GM12878 (cell line): Measurements from ENCODE around the gene MSI2. TPM values are rescaled to one million over a fixed set of nuclear protein-coding genes. Genes with fewer than 3 reads are reported as not detected.
A peak's percentile ranks its signal among the peaks of the same experiment; 100 is the strongest.

Experiments used
- ATAC-seq: fragments of 200-7000 bp; cut with Tn5 transposase; 3 replicates; pipeline ENCODE4 v1.9.1; 2020; ENCODE audit warnings: mild to moderate bottlenecking, moderate library complexity
- BruUV-seq: library from RNA; stranded (reverse); fragments of 400-500 nt; replicated peaks from 2 replicates; lab custom pipeline; 2021; lab: Mats Ljungman, UMichigan
- CTCF ChIA-PET: fragments of 300-600 bp; sonication (Branson Sonifier 250); formaldehyde crosslinking; extraction: SDS; loops from one replicate; lab custom pipeline; 2021; ENCODE audit warnings: inconsistent platforms; lab: Yijun Ruan, JAX
- POLR2A ChIA-PET: fragments of 350-600 bp; formaldehyde crosslinking; extraction: SDS; loops from one replicate; lab custom pipeline; 2021; ENCODE audit warnings: inconsistent platforms; lab: Charles Lee
- RAD21 ChIA-PET: fragments of 300-600 bp; sonication (Branson Sonifier 250); formaldehyde crosslinking; loops from one replicate; lab custom pipeline; 2023; ENCODE audit warnings: antibody characterized with exemption; ENCODE audit not compliant: unreplicated experiment; lab: Charles Lee
- SMC1A ChIA-PET: fragments of 300-600 bp; sonication (Branson Sonifier 250); formaldehyde crosslinking; loops from one replicate; lab custom pipeline; 2023; ENCODE audit not compliant: unreplicated experiment, uncharacterized antibody; lab: Charles Lee
- DNase-seq: peaks from one replicate; pipeline ENCODE4 v3.0.0-alpha.2; 2011; ENCODE audit warnings: low read depth, low spot score
- FAIRE-seq: peaks from 3 replicates; lab custom pipeline; 2011; peaks lifted over from hg19 to GRCh38; lab: Jason Lieb, UNC
- H2AFZ ChIP-seq: 2 replicates; pipeline ENCODE4 v1.6.0; 2011; ENCODE audit warnings: low read depth, low read length, control low read depth; ENCODE audit not compliant: control insufficient read depth
- H3K27ac ChIP-seq: 2 replicates; pipeline ENCODE4 v1.5.1; 2011; ENCODE audit warnings: control low read depth; ENCODE audit not compliant: control insufficient read depth, insufficient read depth
- H3K27me3 ChIP-seq, 2 experiments: replicated peaks in 1 of 2; 2 replicates each; pipeline versions ENCODE4 v1.6.0 to v1.6.1; 2011; ENCODE audit warnings: low read length in 1 of 2; ENCODE audit not compliant: control insufficient read depth in 2 of 2, insufficient read depth in 2 of 2
- H3K36me3 ChIP-seq, 2 experiments: 2 replicates each; pipeline ENCODE4 v1.5.1; 2011; ENCODE audit warnings: low read length in 1 of 2; ENCODE audit not compliant: control insufficient read depth in 2 of 2, insufficient read depth in 2 of 2
- H3K4me1 ChIP-seq: 2 replicates; pipeline ENCODE4 v1.6.1; 2011; ENCODE audit warnings: mild to moderate bottlenecking, low read length, moderate library complexity, mixed read lengths; ENCODE audit not compliant: control insufficient read depth, insufficient read depth
- H3K4me2 ChIP-seq: 2 replicates; pipeline ENCODE4 v1.6.0; 2011; ENCODE audit warnings: control low read depth; ENCODE audit not compliant: control insufficient read depth, insufficient read depth
- H3K4me3 ChIP-seq: fragments of 200-600 bp; sonication (generic); 2 replicates; pipeline ENCODE4 v1.5.1; 2016
- H3K79me2 ChIP-seq: 2 replicates; pipeline ENCODE4 v1.6.0; 2011; ENCODE audit warnings: low read length; ENCODE audit not compliant: control insufficient read depth, insufficient read depth
- H3K9ac ChIP-seq: 2 replicates; pipeline ENCODE4 v1.8.0; 2011; ENCODE audit warnings: low read length, control low read depth, mixed read lengths; ENCODE audit not compliant: control insufficient read depth, insufficient read depth
- H3K9me3 ChIP-seq: replicated peaks from 3 replicates; pipeline ENCODE4 v1.5.1; 2011; ENCODE audit warnings: mild to moderate bottlenecking, low read length; ENCODE audit not compliant: control insufficient read depth, insufficient read depth
- H4K20me1 ChIP-seq: 2 replicates; pipeline ENCODE4 v1.6.0; 2011; ENCODE audit not compliant: control insufficient read depth, insufficient read depth
- BACH1 ChIP-seq: fragments of 450-650 bp; IDR thresholded peaks from 2 replicates; pipeline ENCODE4 v1.6.1; 2017; ENCODE audit warnings: mild to moderate bottlenecking, borderline replicate concordance
- IKZF1 ChIP-seq: fragments of 450-650 bp; conservative IDR thresholded peaks from 2 replicates; pipeline ENCODE4 v1.6.1; 2017; ENCODE audit warnings: antibody characterized with exemption, mild to moderate bottlenecking
- MYC ChIP-seq: IDR thresholded peaks from 2 replicates; pipeline ENCODE4 v1.6.1; 2011; ENCODE audit warnings: mild to moderate bottlenecking, low read length, moderate library complexity, inconsistent platforms; ENCODE audit not compliant: insufficient read depth, insufficient replicate concordance, insufficient read length, severe bottlenecking
- STAT1 ChIP-seq: fragments of 450-650 bp; conservative IDR thresholded peaks from 2 replicates; pipeline ENCODE4 v1.6.1; 2014; ENCODE audit warnings: antibody characterized with exemption, mild to moderate bottlenecking
- YY1 ChIP-seq: IDR thresholded peaks from 2 replicates; pipeline ENCODE4 v1.6.1; 2011; ENCODE audit warnings: low read depth, mild to moderate bottlenecking, low read length
- ZNF24 ChIP-seq: fragments of 450-650 bp; IDR thresholded peaks from 2 replicates; pipeline ENCODE4 v1.6.1; 2017; ENCODE audit warnings: antibody characterized with exemption, mild to moderate bottlenecking
- WGBS: methylation state at CpG from one replicate; pipeline ENCODE4 v1.1.6; 2016; ENCODE audit warnings: low lambda C conversion rate; ENCODE audit not compliant: insufficient replicate concordance, insufficient coverage; ENCODE audit errors: missing lambda C conversion rate; 5-methylcytosine and 5-hydroxymethylcytosine counted together
- in situ Hi-C: fragments of 300-500 bp; cut with MboI; formaldehyde crosslinking; loops from 9 replicates; pipeline ENCODE4 v1.14.3; 2018; ENCODE audit warnings: mixed read lengths
- intact Hi-C: fragments of 100-400 bp; cut with micrococcal nuclease; formaldehyde crosslinking; loops from one replicate; pipeline ENCODE4 v1.14.2; 2022; ENCODE audit not compliant: unreplicated experiment
- polyA plus RNA-seq, 11 experiments: library from polyadenylated mRNA; depleted of rRNA in 4 of 11; unstranded in 6 of 11; stranded (reverse) in 5 of 11; fragments of >200 nt; fragmentation: Nextera tagmentation in 4 of 11; fragmentation: Illumina TruSeq in 1 of 11; extraction: Ambion mirVana in 4 of 11; extraction: Trizol in 1 of 11; gene quantifications; 1 replicate in 1 of 11; 2 replicates in 10 of 11; pipeline versions ENCODE4 v1.2.1 to v1.2.3, GENCODE V29; 2011 to 2016; ENCODE audit warnings: inconsistent platforms in 2 of 11, missing spikeins in 2 of 11, low read depth in 1 of 11
- total RNA-seq, 4 experiments: library from RNA; depleted of rRNA in 3 of 4; stranded (reverse); fragments of >200 nt in 3 of 4; fragmentation: Illumina TruSeq in 1 of 4; extraction: Trizol in 1 of 4; gene quantifications; 2 replicates each; pipeline versions ENCODE4 v1.2.1 to v1.2.3, GENCODE V29; 2013 to 2021

Gene MSI2
- total and polyA plus RNA-seq, 10 of the 15 experiments (the other 5 are each of a cell fraction or from before 2014, with no cell fraction given) = 6.1 to 76.1 (median 42.0) TPM

GRCh38 chr17:57436565-57436964 lies 180.2 kb downstream of the MSI2 start:
- H3K9me3 ChIP-seq = no peaks in the 10 kb centered on the region
- RAD21 ChIA-PET = interaction anchor here (0.6 to 2.3 kb wide), 5 partner anchors 14 to 194 kb away, joined by 3 to 6 read pairs (median 3); no protein-coding TSS in a partner anchor
- H3K79me2 ChIP-seq = peaks cover 24% of the 10 kb centered on the region
- no peak overlapping the region for H3K9ac ChIP-seq
- H3K27ac ChIP-seq = no peak overlapping the region
- DNase-seq (no peak), FAIRE-seq (no peak), ATAC-seq (no peak)
- POLR2A ChIA-PET = interaction anchor here (0.8 to 1.0 kb wide), 2 partner anchors 9 to 18 kb away, joined by 3 read pairs; no protein-coding TSS in a partner anchor
- intact Hi-C loops (no loop called here), in situ Hi-C loops (no loop called here)
- no peak overlapping the region for H2AFZ ChIP-seq
- 96% methylated on average over 4 of the region's 4 CpGs for WGBS
- H3K36me3 ChIP-seq = peaks cover 7 to 8% of the 10 kb centered on the region in 2 experiments; a peak in 3 of 4 replicates
- no peaks in the 10 kb centered on the region for H4K20me1 ChIP-seq
- SMC1A ChIA-PET = interaction anchor here (1.5 to 1.9 kb wide), 5 partner anchors 10 to 194 kb away, joined by 3 to 9 read pairs (median 6); no protein-coding TSS in a partner anchor
- no peak overlapping the region for H3K4me3 ChIP-seq
- H3K27me3 ChIP-seq = no peaks in the 10 kb centered on the region
- CTCF ChIA-PET = interaction anchor here (0.8 to 3.6 kb wide), 2 partner anchors 12 to 193 kb away, joined by 3 to 26 read pairs; no protein-coding TSS in a partner anchor
- peaks cover 31% of the 10 kb centered on the region for H3K4me1 ChIP-seq
- BruUV-seq = no TSS peak
- TF ChIP-seq BACH1 = no peak
- 0 out of 2 replicates have a peak, but pooled peaks have one; percentile 14 for TF ChIP-seq IKZF1
- no peak overlapping the region for H3K4me2 ChIP-seq

GRCh38 chr17:57438066-57438731 lies 181.9 kb downstream of the MSI2 start:
- in situ Hi-C loops (no loop called here), intact Hi-C loops (no loop called here)
- H3K27me3 ChIP-seq = no peaks in the 10 kb centered on the region
- H3K27ac ChIP-seq = no peak overlapping the region
- peaks cover 32% of the 10 kb centered on the region for H3K79me2 ChIP-seq
- no peaks in the 10 kb centered on the region for H4K20me1 ChIP-seq
- no peak for FAIRE-seq
- peaks cover 48% of the 10 kb centered on the region for H3K4me1 ChIP-seq
- H2AFZ ChIP-seq = no peak overlapping the region
- DNase-seq = no peak
- whole genome bisulfite sequencing = 81% methylated on average over 9 of the region's 9 CpGs
- no TSS peak for BruUV-seq
- POLR2A ChIA-PET = no interaction called here
- peaks cover 5% of the 10 kb centered on the region in 2 experiments; a peak in 3 of 4 replicates for H3K36me3 ChIP-seq
- SMC1A ChIA-PET = interaction anchor here (0.6 to 1.9 kb wide), 2 partner anchors 28 to 195 kb away, joined by 3 to 5 read pairs; no protein-coding TSS in a partner anchor
- CTCF ChIA-PET = no interaction called here
- no peak overlapping the region for H3K4me3 ChIP-seq
- no peak for TF ChIP-seq YY1
- TF ChIP-seq ZNF24 = no peak
- no peak for TF ChIP-seq STAT1
- TF ChIP-seq MYC = no peak
- no peak overlapping the region for H3K4me2 ChIP-seq
- no peak overlapping the region for H3K9ac ChIP-seq
- RAD21 ChIA-PET = interaction anchor here (2.3 kb wide), 1 partner anchor 195 kb away, joined by 6 read pairs; no protein-coding TSS in a partner anchor
- ATAC-seq = no peak
- H3K9me3 ChIP-seq = no peaks in the 10 kb centered on the region
